ENCODE measurements around the gene CD55. TPM values are rescaled to one million over a fixed set of nuclear protein-coding genes. Genes with fewer than 3 reads are reported as not detected.

CD55 gene
- total RNA-seq, 3 donors from 2014 or later, result 103 to 119 (median 103) TPM

DNA sequence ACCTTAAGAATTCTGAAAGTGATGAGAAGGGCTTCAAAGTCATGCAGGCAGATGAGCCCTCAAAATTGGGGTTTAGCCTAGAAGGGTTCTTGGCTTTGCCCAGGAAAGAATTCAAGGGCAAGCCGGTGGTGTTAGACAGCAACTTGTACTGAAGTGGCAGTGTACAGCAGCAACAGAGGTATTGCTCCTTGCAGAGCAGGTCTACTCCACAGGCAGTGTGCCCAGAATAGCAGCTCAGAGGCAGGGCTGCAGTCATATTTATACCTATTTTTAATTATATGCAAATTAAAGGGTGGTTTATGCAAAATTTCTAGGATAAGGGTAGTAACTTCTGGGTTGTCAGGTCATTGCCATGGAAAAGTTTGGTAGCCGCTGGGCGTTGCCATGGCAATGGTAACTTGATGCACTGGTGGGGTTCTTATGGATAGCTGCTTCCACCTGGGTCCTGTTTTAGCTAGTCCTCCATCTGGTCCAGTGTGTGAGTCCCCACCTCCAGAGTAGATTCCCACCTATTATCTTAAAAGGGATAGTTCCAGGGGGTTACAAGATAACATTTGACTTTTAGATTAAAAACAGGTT is 74.8 kb downstream of the CD55 start:
- no peak for ATAC-seq
- Mint-ChIP-seq H3K4me1 (ENCODE audit: low read depth) (peaks cover 1% of the 10 kb centered on the region), H3K36me3 (ENCODE audit: insufficient read depth) (no peaks in the 10 kb centered on the region)

DNA sequence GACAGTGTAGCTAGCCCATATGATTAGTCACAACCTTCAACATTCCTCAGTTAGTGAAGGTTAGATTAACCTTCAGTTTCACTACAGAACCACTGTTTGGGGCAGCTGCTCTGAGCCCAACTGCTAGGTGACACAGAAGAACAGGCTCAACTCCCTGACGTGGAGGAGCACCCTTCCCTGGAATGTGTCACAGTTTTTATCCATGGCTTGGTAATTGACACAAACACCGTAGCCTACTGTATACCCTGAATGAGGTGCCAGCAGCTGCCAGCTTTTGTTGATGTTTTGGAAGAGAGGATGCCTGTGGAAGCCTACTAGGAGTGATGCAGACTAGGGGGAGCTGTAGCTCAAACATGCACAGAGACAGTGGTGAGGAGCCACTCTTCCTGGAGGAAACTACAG is 76.0 kb downstream of the CD55 start:
- Mint-ChIP-seq H3K36me3 (ENCODE audit: insufficient read depth) (no peaks in the 10 kb centered on the region), H3K4me3 (no peak overlapping the region), H3K9me3 (no peaks in the 10 kb centered on the region), H3K4me1 (ENCODE audit: low read depth) (peaks cover 1% of the 10 kb centered on the region), H3K27me3 (ENCODE audit: low read depth) (no peaks in the 10 kb centered on the region)
- ATAC-seq (peak; percentile 62 to 66), DNase-seq (no peak)

More for the DNA sequence above, 74.8 kb downstream of the CD55 start:
- no peak for DNase-seq
- Mint-ChIP-seq H3K4me3 (no peak overlapping the region), H3K27me3 (ENCODE audit: low read depth) (peaks cover 3% of the 10 kb centered on the region), H3K9me3 (no peaks in the 10 kb centered on the region)

DNA sequence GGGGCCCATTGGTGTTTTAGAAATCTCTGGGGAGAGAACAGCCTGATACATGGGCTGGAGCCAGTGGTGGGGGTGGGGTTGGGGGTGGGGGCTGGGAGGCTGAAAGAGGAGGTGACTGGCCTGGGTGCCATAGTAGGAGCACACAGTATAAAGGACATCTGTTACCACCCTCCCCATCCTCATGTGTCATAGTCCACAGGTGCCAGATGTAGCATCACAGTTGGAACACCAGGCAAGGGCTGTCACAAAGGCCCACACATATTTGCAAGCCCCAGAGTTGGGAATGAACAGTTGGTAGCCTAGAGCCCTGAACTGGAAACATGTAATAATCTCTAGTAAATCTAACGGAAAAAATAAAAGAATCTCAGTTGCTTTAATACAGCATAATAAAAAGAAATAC is 77.5 kb downstream of the CD55 start:
- Mint-ChIP-seq H3K4me1 (ENCODE audit: low read depth) (peaks cover 1% of the 10 kb centered on the region), H3K4me3 (no peak overlapping the region), H3K27me3 (ENCODE audit: low read depth) (no peaks in the 10 kb centered on the region), H3K9me3 (no peaks in the 10 kb centered on the region), H3K36me3 (ENCODE audit: insufficient read depth) (no peaks in the 10 kb centered on the region)
- ATAC-seq (no peak), DNase-seq (no peak)

DNA sequence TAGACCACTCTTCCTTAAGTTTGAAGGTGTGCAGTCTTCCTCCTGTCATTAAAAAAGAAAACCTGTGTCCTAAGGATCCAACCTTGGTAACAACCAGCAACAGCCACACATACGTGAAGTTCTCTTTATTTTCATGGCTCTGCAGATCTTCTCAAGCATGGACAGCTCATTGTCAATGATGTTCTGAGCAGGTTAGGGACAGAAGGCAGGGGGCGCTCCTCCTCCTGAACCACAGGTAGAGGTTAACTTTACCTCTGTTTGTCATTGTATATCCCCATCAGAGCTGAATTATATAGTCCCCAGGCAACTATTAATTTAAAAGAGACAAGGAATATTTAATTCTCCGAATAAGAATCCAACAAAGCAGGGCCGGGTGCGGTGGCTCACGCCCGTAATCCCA is 80.1 kb downstream of the CD55 start:
- ATAC-seq (no peak), DNase-seq (no peak)
- Mint-ChIP-seq H3K9me3 (no peaks in the 10 kb centered on the region), H3K4me1 (ENCODE audit: low read depth) (peaks cover 1% of the 10 kb centered on the region), H3K36me3 (ENCODE audit: insufficient read depth) (no peaks in the 10 kb centered on the region), H3K4me3 (no peak overlapping the region), H3K27me3 (ENCODE audit: low read depth) (no peaks in the 10 kb centered on the region)

DNA sequence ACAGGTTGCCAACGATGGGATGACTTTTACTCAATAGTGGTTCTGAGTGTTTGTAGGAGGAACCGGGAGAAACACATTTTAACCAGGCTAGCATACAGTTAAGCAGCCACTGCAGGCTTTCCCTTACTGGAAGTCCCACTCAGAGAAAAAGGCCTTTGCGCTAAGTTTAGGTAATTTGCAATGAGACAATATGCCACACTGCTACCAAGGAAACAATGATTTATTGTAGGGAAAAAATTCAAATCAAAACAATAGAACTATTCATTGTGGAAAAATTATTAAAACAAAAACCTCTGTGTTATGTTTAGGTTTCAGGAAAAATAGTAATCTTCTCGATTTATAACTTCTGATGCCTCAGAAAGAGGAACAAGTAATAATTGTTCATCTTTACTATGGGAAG is 81.3 kb downstream of the CD55 start:
- Mint-ChIP-seq H3K4me1 (ENCODE audit: low read depth) (no peaks in the 10 kb centered on the region), H3K4me3 (no peak overlapping the region), H3K36me3 (ENCODE audit: insufficient read depth) (no peaks in the 10 kb centered on the region), H3K9me3 (no peaks in the 10 kb centered on the region), H3K27me3 (ENCODE audit: low read depth) (no peaks in the 10 kb centered on the region)
- DNase-seq (no peak), ATAC-seq (no peak)

DNA sequence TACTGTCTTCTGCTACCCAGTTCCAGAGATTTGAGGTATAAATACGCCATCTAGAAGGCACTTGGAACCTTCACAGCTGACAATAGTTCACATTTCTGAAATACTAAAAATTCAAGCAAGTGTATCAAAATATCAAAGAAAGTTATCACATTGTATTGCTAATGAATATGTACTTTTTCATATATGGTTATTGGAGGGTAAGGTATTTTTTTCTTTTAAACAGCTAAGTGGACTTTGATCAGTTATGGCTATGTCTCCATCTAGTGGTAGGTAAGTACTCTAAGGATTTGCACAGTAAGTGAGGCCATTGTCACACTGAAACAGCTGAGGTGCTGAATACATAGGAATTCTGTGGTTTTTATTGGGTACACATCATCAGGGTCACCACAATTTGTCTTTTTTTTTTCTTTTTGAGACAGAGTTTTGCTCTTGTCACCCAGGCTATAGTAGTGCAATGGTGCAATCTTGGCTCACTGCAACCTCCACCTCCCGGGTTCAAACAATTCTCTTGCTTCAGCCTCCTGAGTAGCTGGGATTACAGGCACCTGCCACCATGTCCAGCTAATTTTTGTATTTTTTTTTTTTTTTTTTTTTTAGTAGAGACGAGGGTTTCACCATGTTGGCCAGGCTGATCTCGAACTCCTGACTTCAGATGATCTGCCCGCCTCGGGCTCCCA is 83.5 kb downstream of the CD55 start:
- ATAC-seq, result peak; percentile 80 to 82
- Mint-ChIP-seq H3K4me3 (no peak overlapping the region), H3K36me3 (ENCODE audit: insufficient read depth) (no peaks in the 10 kb centered on the region), H3K9me3 (no peaks in the 10 kb centered on the region), H3K4me1 (ENCODE audit: low read depth) (no peaks in the 10 kb centered on the region), H3K27me3 (ENCODE audit: low read depth) (no peaks in the 10 kb centered on the region)
- DNase-seq, result no peak

DNA sequence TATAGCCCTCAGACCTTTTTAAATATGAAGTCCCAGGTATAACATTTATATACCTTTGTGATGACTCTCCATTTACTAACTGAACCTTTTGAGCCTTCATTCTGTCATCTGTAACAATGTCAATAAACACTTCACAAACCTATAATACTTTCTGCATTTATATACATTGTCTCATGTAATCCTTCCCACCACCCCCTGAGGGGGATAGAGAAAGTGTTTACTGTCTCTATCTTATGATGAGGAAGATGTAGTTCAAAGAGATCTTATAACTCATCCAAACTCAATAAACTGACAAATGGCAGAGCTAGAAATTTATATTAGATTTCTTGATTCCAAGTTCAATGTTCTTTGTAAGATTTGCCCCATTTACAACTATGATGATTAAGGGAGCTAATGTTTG is 84.3 kb downstream of the CD55 start:
- no peaks in the 10 kb centered on the region for H3K27me3 Mint-ChIP-seq (ENCODE audit: low read depth)
- no peaks in the 10 kb centered on the region for H3K4me1 Mint-ChIP-seq (ENCODE audit: low read depth)
- no peaks in the 10 kb centered on the region for H3K9me3 Mint-ChIP-seq
- H3K4me3 Mint-ChIP-seq, result no peak overlapping the region
- DNase-seq (no peak), ATAC-seq (no peak)
- H3K36me3 Mint-ChIP-seq (ENCODE audit: insufficient read depth), result no peaks in the 10 kb centered on the region

DNA sequence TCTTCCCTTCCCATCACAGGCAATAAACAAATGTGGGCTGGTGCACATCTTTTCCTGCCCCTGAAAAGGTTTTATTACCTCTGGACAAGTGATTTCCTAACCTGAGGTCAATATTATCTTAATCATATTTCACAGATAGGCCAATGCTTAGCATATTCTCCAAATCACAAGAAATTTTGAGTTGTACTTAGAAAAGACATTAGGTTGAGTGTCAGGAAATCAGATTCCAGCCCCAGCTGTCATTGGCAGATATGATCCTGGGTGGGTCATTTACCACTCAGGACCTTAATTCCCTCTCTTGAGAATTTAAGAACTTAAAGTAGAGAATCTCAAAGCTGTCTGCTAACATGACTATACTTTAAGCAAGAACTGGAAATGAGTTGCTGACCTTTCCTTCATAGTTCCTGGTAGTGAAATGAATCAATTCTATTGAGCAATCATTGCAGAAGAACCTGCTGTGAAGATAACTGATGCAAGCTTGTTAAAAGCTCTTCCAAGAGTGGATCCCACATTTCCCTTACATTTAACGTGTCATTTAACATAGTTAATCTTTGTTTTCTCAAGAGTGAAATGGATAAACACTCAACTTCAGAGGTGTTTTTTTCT is 86.3 kb downstream of the CD55 start:
- ATAC-seq (peak in 1 of 2 donors; percentile 15), DNase-seq (no peak)
- H3K9me3 Mint-ChIP-seq, result no peaks in the 10 kb centered on the region
- peaks cover 10% of the 10 kb centered on the region for H3K4me1 Mint-ChIP-seq (ENCODE audit: low read depth)
- no peaks in the 10 kb centered on the region for H3K36me3 Mint-ChIP-seq (ENCODE audit: insufficient read depth)
- no peaks in the 10 kb centered on the region for H3K27me3 Mint-ChIP-seq (ENCODE audit: low read depth)
- no peak overlapping the region for H3K4me3 Mint-ChIP-seq

Other genes starting within 250 kb of the CD55 start
- under 1 TPM; 0.27 to 0.38 (median 0.29) TPM for gene C4BPB, start 232.8 kb upstream of the CD55 start, total RNA-seq
- under 1 TPM; 0.16 to 0.58 (median 0.41) TPM for gene C4BPA, start 217.4 kb upstream of the CD55 start, total RNA-seq
- gene CR2, start 132.7 kb downstream of the CD55 start, total RNA-seq, result 1 to 10 TPM in 2 of 3 donors, under 1 TPM in 1; 0.43 to 1.1 (median 1.1) TPM
- under 1 TPM in 2 of 3 donors, not detected in 1; 0.05 to 0.11 TPM for gene CR1, start 174.5 kb downstream of the CD55 start, total RNA-seq

Measured in activated T-cell treated with anti-CD3 and anti-CD28 coated beads, Interleukin-2, amount 50 U/mL, for 4 hours (primary cell).